Epidermal melanocyte (primary cell): ENCODE results near the gene SLC26A9.
"Not testable (repeated sequence)": the region's sequence is repeated elsewhere in the genome, so short reads cannot be mapped to it uniquely, and the experiment has no call there.

ENCODE experiments used
- DNase-seq: peaks from one replicate; pipeline ENCODE4 v3.0.0; 2011; ENCODE audit warnings: low spot score; ENCODE audit not compliant: insufficient read length

Gene SLC26A9

GRCh38 chr1:205894119-205894518, 49.1 kb downstream of the SLC26A9 start:
- DNase-seq = not testable (repeated sequence)

DNA sequence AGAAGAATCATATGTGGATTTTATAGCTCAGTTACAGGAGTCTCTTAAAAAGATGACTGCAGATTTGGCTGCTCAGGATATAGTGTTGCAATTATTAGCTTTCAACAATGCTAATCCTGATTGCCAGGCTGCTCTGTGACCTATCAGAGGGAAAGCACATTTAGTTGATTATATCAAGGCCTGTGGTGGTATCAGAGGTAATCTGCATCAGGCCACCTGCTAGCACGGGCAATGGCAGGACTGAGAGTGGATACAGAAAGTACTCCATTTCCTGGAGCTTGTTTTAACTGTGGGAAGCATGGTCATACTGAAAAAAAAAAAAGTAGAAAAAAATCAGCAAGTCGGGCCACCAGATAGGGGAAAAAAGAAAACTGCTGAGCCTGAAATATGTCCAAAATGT, 51.1 kb downstream of the SLC26A9 start:
- DNase-seq = not testable (repeated sequence)

GRCh38 chr1:205891481-205891880, 51.8 kb downstream of the SLC26A9 start:
- DNase-seq = not testable (repeated sequence)

- not testable (repeated sequence) for DNase-seq
These were observed 52.6 kb downstream of the SLC26A9 start for GRCh38 chr1:205890631-205891030.

DNA sequence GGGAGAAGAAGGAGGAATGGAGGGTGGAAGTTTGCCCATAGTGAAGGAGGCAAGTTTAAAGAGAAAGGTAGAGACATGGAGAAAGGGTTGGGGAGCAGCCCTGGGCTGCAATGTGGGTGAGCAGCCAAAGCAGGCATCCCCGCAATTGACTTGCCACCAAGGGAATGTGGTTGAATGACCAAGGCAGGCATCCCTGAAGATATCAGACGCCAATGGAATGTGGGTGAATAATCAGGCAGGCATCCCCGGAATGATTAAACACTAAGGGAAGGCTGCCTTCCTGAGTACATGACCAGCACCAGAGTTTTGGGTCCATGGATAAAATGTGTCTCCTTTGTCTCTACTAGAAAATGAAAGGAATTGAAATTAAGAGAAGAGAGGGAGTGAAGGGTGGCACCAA, 53.5 kb downstream of the SLC26A9 start:
- DNase-seq = not testable (repeated sequence)

DNA sequence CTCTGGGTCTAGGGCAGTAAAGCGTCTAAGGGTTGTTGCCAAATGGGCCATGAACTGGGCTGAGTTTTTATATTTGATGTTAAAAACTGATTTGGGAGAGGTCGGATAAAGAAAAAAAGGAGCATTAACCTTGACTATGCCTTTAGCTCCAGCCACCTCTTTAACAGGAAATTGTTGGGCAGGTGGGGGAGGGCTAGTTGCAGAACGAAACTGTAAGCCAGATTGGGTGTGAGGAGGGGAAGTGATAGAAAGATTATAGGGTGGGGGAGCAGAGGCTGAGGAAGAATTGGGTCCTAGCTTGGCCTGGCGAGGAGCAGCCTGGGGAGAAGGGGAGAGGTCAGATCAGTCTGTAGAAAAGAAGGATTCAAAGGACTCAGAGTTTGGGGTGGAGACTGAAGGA, 54.2 kb downstream of the SLC26A9 start:
- not testable (repeated sequence) for DNase-seq

- DNase-seq = no peak
These were observed 59.5 kb downstream of the SLC26A9 start for GRCh38 chr1:205883792-205884191.

DNA sequence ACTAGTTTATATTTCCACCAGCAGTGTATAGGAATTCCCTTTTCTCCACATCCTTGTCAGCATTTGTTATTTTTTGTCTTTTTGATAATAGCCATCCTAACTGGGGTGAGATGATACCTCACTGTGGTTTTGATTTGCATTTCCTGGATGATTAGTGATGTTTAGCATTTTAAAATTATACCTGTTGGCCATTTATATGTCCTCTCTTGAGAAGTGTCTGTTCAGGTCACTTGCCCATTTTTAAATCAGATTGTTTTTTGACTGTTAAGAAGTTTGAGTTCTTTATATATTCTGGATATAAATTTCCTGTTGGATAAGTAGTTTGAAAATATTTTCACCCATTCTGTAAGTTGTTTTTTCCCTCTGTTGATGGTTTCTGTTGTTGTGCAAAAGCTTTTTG, 62.3 kb downstream of the SLC26A9 start:
- no peak for DNase-seq

DNA sequence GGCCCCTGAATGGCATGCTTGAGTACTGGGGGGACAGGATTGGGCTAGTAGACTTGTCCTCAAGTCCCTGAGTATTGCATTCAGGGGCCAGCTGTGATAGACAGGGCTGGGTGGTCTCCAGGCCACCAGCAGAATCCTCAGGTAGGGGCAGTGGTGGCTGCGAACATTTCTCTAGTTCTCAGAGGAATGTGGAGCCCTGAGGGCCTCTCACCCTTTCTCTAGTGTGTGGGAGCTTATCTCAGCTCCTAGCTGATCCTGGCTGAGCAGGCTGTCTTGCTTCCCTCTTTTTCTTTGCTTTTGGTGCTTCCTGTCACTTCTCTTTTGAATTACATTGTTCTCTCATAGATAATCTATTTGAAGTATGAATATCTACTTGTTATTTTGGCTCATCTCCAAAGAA, 63.3 kb downstream of the SLC26A9 start:
- DNase-seq = no peak

GRCh38 chr1:205878026-205878425, 65.2 kb downstream of the SLC26A9 start:
- no peak for DNase-seq

DNA sequence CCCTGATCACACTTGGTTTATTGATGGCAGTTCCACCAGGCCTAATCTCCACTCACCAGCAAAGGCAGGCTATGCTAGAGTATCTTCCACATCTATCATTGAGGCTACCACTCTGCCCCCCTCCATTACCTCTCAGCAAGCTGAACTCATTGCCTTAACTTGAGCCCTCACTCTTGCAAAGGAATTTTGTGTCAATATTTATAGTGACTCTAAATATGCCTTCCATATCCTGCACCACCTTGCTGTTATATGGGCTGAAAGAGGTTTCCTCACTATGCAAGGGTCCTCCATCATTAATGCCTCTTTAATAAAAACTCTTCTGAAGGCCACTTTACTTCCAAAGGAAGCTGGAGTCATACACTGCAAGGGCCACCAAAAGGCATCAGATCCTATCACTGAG, 70.1 kb downstream of the SLC26A9 start:
- DNase-seq = not testable (repeated sequence)

DNA sequence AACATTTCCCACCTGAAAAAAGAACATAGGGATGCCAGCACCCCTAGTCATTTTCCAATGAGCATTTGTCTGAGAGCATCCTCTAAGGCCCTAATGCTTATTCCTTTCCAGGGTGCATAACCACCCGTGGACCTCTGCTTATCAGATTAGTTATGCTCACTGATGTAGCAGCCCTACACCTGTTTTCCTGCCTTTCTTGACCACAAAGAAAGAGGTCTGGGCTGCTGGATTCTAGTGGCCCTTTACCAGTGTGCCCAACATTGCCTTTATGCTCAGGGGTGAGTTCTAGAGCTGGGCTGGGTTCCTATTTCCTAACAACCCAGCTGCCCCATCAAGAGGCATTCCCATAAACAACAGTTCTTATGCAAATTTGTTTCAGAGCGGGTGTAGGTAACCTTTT, 73.0 kb downstream of the SLC26A9 start:
- no peak for DNase-seq
